ENCODE data around the gene KLK15.
"Not testable (repeated sequence)": the region's sequence is repeated elsewhere in the genome, so short reads cannot be mapped to it uniquely, and the experiment has no call there.

KLK15 gene

GRCh38 chr19:50794876-50795663 is 38.3 kb downstream of the KLK15 start:
- DNase-seq = peak; percentile 70 to 72

GRCh38 chr19:50794074-50794875 is 39.1 kb downstream of the KLK15 start:
- peak; percentile 70 to 72 for DNase-seq

GRCh38 chr19:50793558-50794065 is 39.8 kb downstream of the KLK15 start:
- DNase-seq = no peak

- DNase-seq = no peak
These were observed 40.8 kb downstream of the KLK15 start for GRCh38 chr19:50792272-50793250.

GRCh38 chr19:50791594-50792271 is 41.6 kb downstream of the KLK15 start:
- DNase-seq = no peak

- no peak for DNase-seq
These were observed 42.4 kb downstream of the KLK15 start for GRCh38 chr19:50790922-50791467.

- no peak for DNase-seq
These were observed 43.0 kb downstream of the KLK15 start, which contains the start of gene ACP4 for GRCh38 chr19:50790396-50790795. ACP4 (plus strand) TSS chr19:50790415; CDS start chr19:50790415, 0 bp downstream.

GRCh38 chr19:50785329-50785728 is 48.0 kb downstream of the KLK15 start:
- no peak for DNase-seq

- no peak for DNase-seq
These were observed 48.7 kb downstream of the KLK15 start for GRCh38 chr19:50784710-50785109.

- DNase-seq = not testable (repeated sequence)
These were observed 49.6 kb downstream of the KLK15 start for GRCh38 chr19:50783848-50784152.

- no peak for DNase-seq
These were observed 52.5 kb downstream of the KLK15 start for GRCh38 chr19:50780753-50781435.

GRCh38 chr19:50779504-50780457 is 53.6 kb downstream of the KLK15 start:
- DNase-seq = no peak

GRCh38 chr19:50778906-50779430 is 54.4 kb downstream of the KLK15 start:
- DNase-seq = no peak

- no peak for DNase-seq
These were observed 55.5 kb downstream of the KLK15 start for GRCh38 chr19:50777830-50778303.

- DNase-seq = no peak
These were observed 56.1 kb downstream of the KLK15 start for GRCh38 chr19:50777261-50777660.

- no peak for DNase-seq
These were observed 57.2 kb downstream of the KLK15 start for GRCh38 chr19:50776131-50776530.

All from Kasumi-1 (cell line).